CD4-positive, alpha-beta T cell treated with Interleukin-12 subunit alpha and Interleukin-12 subunit beta, for 1 hour (primary cell): ENCODE measurements around the gene RFX3.
"Not testable (repeated sequence)": the region's sequence is repeated elsewhere in the genome, so short reads cannot be mapped to it uniquely, and the experiment has no call there.

Experiments used
- DNase-seq: peaks from one replicate; pipeline ENCODE4 v3.0.0-alpha.2; 2020

The RFX3 gene

DNA sequence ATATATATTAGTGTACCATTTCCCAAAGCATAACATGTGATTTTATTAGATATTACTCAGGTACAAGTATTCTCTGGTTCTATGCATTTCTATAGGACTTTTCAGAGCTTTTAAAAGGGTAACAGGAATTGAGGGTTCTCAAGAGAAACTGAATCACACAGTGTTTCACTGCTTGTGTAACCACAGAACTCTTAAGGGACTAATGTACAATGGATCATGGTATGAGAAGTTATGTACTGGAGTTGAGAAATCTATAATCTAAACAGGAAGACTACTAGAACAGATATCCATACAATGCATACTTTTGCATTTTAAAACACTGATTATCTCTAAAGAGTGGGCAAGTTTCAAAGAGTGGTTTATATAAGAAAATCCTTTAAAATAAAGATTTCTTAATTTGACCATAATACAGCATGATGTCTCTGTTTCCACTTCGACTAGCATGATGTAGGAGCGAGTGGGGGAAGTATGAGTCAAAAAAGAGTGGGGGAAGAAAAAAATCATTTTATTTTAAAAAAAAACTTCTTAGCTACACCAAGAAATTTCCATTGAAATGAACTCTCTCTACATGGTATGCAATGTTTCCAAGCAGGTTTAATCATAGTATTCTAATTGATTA, 183.5 kb downstream of the RFX3 start:
- DNase-seq, result no peak

DNA sequence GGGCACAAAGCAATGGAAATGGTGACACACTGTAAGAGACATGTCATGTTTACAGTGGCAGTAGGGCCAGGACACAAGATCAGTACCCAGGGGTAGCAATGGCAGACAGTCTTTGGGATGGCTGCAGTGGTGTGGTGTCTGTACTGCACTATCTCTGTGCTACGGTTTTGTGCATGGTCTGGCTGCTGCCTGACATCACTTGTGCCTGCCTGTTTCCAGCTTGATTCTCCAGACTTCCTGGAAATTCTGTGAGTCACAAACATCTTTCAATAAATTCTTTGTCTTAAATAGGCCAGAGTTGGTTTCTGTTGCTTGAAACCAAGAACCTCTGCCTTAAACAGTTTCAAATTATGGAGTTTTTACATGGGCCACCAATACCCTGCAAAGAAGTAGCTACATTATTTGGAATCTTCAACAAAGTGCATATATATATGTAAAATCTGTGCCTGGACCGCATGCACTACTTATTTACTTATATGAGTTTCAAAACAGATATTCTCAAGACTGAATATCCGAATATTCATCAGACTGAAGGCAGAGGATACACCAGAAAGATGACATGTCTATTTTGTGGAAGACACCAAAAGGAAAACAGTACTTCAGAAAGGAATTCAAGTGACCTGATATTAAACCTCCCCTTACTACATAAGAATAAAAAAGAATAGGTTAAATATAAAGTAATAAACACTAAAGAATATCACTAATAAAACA, 188.1 kb downstream of the RFX3 start:
- DNase-seq, result no peak

DNA sequence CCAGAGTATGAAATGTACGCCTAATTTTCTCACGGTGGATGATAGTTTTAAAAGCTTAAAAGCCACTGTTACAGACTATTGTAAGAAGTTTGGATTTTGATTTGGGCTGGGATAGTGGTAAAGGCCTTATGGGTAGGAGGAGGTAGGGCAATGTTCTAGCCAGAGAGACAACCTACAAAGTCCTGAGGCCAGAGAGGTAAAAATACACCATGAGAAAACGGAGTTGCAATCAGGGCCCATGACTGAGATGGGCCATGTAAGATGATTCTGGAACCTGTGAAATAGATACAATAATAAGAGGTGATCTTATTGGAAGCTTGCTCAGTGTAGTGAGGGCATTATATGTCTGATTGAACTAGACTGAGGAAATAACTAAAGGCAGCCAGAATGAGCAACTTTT, 188.8 kb downstream of the RFX3 start:
- DNase-seq, result no peak

DNA sequence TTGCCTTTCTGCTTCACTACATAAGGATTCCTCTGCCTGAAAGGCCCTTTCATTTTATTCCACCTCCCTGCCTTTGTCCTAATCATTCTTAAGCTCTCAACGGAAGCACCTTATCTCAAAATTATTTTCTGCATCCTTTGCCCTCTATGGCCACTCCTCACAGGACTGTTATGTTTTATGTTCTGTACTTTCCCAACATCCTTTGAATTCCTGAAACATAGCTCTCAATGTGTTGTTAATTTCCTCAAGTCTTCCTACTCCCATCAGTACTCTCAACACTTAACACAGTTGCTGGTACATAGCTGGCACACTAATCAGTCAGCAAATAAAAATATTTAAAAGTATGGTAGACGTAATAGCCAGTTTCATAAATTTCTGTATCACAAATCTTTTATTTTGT, 193.0 kb downstream of the RFX3 start:
- no peak for DNase-seq

DNA sequence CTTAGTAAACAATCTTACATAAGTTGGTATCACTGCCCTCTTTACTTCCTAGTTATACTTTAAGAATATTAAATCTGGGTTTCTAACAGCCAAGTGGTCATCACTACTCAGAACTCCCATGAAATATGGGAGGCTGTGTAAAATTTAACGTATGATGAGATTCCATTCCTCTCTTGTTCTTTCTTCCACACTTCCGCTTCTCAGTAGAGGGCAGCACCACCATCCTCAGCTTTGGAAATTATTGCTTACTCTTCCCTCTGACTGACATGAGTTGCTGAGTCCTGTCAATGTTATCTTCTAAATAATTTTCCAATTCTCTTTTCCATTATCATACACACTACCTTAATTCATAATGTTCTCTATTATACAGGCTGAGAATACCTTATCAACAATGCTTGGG, 194.0 kb downstream of the RFX3 start:
- no peak for DNase-seq

DNA sequence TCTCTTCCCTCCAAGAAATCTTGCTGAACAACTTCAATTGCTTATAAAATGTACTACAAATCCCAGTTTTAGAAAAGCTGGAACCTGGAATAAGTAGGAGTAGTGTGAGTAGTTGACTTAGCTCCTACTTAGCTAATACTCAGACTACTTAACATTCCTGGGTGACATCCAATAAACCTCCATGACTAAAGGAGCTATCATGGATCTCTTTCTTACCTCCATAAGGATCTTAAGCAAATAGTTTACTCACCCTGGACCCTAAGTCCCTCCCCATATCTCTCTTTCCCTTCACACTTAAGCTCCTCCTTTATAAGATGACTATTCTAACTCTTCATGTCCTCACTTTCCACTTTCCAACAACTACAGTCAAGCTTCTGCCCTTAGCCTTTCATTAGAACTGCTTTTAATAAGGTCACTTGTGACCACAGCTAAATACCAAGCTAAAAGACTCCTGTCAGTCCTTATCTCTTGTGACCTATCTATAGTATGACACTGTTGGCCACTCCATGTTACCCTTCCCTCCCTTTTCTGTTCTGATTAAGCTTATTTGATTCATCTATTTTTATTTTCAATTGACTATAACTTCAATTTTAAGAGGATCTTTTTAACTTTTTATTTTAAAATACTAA, 194.9 kb downstream of the RFX3 start:
- DNase-seq, result no peak

DNA sequence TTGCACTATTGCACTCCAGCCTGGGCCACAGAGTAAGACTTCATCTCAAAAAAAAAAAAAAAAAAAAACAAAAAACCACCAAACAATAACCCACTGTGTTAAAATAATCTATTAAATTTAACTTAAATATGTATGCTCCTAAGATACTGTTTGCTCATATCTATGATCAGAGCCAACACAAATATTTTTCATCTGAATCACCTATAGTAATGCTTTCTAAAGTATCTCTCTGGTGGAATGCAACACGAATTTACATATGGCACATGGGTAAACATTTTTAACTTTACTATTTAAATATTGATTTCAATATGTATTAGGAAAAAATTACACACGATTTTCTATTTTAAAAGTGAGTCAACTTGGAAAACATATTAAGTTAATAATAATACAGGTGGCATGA, 196.4 kb downstream of the RFX3 start:
- no peak for DNase-seq

DNA sequence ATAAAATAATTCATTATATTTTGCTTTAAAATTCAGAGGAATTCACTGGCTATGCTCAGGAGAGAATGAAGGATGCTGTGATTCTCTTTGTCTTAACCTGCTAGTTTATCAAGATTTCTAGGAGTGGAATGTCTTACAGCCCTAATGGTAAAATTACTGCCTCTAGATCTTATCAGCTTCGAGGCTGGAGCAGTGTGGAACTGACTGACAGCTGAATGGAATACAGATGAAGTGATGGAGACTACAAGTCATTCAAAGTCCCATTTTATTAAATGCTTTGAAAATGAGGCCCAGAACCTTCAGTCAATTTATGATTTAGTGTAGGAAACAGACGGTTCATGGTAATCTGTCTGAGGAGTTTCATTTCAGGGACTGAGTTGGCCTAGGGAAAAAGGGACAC, 202.1 kb downstream of the RFX3 start:
- no peak for DNase-seq

DNA sequence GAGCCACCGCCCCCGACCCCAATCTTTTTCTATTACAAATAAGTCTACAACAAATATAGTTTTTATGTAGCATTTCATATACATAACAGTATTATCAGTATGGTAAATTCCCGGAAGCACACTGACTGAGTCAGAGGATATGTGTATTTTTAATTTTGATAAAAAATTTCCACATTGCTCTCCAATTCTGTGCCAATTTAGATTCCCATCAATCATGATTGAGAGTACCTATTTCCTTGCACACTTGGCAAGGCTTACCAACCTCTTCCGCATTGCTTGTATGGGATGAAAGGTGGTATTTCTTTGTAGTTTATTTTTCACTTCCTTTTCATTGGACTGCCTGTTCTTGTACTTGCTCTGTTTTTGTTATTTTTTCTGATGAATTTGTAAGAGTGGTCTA, 204.6 kb downstream of the RFX3 start:
- DNase-seq, result no peak

DNA sequence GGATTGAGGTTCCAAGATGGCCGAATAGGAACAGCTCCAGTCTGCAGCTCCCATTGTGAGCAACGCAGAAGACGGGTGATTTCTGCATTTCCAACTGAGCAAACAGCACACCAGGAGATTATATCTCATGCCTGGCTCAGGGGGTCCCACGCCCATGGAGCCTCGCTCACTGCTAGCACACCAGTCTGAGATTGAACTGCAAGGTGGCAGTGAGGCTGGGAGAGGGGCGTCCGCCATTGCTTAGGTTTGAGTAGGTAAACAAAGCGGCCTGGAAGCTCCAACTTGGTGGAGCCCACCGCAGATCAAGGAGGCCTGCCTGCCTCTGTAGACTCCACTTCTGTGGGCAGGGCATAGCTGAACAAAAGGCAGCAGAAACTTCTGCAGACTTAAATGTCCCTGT, 213.2 kb downstream of the RFX3 start:
- DNase-seq, result not testable (repeated sequence)

DNA sequence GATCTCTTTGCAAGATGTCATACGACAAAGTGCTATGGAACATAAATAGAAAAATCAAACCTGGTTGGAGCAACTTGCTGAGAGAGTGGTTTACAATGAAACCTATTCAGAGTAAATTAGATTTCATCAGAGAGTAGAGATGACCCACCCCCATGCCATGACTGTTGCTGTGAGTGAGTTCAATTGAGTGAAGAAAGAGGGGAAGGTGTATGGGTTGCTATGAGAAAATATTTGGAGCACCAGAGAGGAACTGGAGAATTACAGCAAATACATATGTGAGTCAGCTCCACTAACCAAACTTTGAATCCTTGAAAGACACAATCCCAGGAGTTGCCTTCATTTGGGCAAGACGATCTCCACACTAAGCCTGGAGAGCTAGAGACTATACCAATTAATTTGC, 217.2 kb downstream of the RFX3 start:
- no peak for DNase-seq

DNA sequence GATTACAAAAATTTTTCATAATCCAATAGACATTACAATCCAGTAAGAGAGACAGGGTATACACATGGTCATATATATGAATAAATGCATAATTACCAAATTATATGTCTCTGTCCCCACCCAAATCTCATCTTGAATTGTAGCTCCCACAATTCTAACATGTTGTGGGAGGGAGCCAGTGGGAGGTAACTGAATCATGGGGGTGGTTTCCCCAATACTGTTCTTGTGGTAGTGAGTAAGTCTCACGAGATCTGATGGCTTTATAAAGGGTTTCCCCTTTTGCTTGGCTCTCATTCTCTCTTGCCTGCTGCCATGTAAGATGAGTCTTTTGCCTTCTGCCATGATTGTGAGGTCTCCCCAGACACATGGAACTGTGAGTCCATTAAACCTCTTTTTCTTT, 221.4 kb downstream of the RFX3 start:
- DNase-seq, result not testable (repeated sequence)

DNA sequence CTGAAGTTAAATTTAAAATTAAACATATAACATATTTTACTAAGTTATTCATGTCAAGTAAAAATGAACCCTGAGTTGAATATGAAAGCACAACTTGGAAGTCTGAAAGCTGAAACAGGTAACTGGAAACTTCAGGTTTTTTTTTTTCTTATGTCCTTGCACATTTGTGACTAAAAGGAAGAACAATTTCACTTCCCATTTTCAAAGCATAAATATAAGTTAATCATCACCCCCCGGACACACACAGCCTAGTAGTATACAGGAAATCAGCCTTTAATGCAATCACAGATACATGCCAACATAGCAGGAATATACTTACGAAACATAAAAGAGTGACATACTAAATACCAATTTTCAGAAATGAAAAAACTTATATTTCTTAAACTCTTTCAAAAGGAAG, 225.9 kb downstream of the RFX3 start:
- no peak for DNase-seq

DNA sequence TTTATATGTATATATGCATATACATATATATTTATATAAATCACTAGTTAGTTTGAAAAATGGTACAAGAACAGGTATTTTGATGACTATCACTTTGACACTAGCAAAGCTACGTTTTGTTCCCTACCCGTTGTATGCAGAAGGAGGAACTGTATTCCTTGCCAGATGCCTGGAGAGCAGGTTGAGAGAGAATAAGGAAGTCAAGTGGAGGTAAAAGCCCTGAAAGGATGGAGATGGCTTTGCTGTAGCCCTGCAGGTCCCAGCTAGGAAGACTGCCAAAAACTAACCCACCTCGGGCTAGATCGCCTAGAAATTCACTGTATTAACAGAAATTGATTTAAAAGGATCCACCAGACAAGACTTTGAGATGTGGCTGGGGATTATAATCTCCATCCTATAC, 229.3 kb downstream of the RFX3 start:
- DNase-seq, result no peak

DNA sequence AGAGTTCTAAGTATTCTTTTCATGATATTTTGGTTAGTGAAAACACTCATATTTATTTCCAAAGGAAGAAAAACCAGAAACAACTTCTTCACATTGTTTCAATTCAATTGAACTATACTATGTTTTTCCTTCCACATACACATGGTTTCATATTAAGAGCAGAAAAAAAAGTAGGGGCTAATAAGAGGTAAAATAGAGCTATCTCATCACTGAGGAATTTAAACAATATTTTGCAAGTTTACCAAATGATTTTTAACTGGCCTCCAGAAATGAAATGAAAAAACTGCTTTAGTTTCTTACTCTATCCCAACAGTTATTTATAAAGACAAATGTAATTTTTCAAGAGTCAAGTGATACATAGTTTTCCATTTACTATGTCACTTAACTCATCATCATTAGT, 233.5 kb downstream of the RFX3 start:
- no peak for DNase-seq

DNA sequence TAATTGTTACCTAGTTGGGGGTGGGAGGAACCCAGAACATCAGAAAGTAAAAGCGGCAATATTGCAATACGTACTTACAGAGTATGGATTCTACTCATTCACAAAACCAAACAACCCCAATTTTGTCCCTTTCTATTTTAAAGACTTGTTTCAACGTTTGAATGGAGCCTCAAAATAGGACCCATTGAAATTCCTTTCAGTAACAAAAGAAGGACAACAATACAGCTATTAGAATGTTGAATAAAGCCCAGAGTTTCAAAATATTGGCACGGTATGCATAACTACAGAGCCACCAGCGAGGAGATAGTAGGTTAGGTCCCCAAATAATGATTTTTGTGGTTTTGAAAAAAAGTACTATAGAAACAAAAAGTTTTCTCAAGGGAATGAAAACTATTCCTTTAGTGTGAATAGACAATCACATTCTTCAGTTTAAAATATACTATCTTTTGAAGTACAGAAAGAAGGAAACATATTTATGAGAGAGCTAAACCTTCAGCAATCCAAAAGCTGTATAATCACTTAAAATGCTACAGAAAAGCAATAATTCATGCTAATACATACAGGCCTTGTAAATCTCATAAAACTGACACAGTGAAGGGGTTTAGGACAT, 235.5 kb downstream of the RFX3 start:
- no peak for DNase-seq

DNA sequence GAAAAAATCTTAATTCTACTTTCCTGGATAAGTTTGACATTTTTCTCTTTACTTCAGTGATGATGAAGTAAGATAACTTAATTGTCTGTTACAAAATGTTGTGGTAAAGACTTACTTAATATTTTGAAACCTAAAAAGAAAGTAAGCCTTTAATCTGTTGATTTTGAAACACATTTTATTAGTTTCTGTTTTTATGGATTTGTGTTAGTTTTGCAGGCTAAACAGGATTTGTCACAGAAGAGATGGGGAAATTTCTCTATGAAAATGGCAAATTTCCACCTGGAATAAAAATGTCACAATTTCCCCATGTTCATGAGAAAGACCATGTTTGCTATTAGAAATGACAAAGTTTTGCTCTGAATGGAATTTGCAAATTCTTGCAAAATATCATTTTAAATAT, 237.1 kb downstream of the RFX3 start:
- DNase-seq, result no peak

DNA sequence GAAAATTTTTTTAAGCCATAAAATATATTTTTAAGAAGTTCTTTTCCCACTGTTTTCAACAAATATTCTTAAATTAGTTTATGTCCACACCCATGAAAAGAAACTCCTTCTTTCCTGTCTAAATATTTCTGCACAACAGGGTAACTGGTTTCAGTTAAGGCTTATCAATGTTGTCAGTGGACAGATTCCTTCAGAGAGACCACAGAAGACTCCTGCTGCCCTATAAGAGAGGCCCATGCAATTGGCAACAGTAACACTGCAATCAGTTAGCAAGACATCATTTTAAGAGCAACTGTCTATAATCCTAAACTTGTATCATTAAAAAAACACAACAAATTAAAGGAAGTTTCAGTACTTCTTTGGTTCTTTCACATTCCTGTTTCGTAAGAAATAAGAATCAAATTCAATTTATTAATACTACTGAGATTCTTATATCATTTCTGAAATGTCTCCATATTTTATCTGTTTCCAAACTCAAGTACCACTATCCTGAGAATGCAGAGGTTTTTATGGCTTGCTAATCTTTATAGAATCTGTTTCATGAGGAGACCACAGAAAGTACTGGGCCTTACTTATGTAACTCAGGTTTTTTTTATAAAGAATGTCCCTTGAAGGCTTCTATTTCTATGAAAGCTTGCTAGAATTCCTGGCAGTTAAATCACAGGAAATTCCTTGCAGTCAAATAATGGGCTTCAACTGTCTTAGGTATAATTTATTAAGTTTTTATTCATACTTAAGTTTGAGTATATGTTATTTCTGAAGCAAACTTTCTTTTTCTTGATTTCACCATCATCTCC, 240.2 kb downstream of the RFX3 start:
- DNase-seq, result no peak

DNA sequence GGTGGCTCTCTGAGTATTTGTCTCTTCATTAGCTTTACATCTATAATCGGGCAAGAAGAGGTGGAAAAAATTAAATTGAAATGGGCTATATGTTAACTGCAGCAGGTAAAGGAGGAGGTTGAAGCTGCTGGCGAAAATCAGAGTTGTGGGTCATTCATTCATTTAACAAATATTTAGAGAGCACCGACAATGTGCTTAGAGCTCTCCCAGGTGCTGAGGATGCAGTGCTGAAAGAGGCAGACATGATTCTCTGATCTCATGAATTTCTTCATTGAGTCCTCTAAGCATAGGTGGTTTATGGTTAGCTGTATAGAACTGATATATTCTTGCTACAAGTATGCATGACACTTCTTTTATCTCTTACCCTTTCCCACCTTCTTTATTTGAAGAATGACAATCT, 243.4 kb downstream of the RFX3 start:
- no peak for DNase-seq

DNA sequence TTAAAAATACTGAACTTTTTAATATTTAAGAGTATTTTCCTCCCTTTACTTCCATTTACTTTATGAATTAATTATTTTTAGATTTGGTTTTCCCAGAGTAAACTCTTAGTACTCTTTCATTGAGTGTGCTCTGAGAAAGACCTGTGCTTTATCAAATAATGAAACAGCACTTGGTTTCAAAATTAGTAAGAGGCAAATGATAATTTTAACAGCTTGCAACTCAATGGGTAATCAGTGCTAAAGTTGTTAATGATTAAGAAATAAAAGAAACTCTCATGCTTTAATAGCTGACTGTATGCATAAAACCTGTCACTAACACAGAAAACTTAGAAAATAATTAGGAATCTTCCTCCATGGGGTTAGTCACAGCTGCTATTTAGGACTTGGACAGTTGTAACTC, 244.4 kb downstream of the RFX3 start:
- DNase-seq, result no peak

DNA sequence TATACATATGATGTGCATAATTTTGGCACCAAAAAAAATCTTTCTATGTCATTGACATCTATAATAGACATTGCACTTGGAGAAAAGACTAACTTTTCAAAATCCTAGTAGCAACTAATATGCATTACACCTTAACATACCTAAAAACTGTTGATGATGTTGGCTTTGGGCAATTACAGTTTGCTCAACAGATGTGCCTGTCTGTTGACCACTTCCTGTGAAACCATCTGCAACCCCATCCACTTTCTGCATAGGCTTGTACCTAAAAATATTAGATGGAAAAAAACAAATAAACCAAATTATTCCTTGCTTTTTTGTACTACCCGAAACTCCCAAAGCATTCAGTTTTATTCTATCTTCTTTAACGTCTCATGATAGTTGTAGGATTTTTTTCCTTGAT, 248.6 kb downstream of the RFX3 start:
- no peak for DNase-seq

DNA sequence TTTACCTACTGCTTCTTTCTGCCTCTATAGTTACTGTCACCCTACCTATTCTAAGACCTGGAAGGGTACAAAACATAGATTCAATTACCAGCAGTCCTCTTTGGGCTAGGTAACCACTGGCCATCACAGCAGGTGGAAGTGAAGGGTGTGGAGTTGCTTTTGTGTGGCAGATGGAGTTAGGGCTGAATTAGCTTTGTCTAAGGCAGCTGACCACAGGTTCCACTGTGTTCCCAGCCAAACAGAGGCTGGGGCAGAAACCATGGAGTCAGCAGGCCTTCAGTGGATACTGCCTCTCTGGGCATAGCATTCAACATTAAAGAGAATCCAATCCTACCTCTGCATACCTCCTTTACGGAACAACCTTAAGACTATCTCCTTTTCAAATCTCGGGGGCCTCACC, 254.2 kb downstream of the RFX3 start:
- DNase-seq, result no peak

DNA sequence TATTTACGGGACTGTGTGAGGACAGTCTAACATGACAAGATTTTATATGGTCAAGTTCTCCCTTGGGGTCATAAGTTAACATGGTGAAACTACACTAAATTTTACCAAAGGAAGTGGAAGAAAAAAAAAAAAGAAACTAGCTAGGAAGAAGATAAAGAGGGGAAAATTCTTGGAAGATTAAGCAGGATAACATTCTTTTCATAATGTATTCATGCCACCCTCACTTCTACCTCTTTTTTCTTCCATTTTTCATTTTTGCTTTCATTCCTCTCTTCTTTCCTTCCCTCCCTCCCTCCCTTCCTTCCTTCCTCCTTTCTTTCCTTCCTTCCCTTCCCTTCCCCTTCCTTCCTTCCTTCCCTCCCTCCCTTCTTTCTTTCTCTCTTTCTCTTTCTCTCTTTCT, 254.6 kb downstream of the RFX3 start:
- no peak for DNase-seq
